AG09319 (cell line): ENCODE data around the gene KIAA1958.

Experiments
- DNase-seq: peaks from one replicate; pipeline ENCODE4 v3.0.0-alpha.2; 2010; ENCODE audit warnings: low read depth; ENCODE audit errors: extremely low read depth
- CTCF ChIP-seq: IDR thresholded peaks from 2 replicates; pipeline ENCODE4 v1.5.1; 2011; ENCODE audit warnings: low read depth, mild to moderate bottlenecking, inconsistent platforms, low read length, moderate library complexity

Gene KIAA1958

GRCh38 chr9:112599732-112600131, 113.1 kb downstream of the KIAA1958 start:
- no peak for TF ChIP-seq CTCF
- DNase-seq, result no peak

DNA sequence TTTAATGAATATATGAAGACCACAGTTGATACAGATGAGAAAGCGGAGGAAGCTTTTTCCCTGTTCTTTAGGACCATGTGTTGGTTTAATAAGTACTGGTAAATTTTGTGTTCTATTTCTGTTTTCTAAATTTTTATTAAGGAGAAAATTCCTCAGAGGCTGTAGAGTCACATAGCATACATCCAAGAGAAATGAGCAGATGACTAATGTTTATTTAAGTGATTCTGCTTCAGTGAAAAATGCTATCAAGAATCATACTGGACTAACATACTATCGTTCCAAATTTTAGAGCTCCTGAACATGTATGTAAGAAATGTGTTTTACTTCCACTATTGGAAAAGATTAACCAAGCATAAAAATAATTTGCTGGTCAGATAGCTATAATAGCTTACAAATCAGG, 115.0 kb downstream of the KIAA1958 start:
- DNase-seq, result no peak

GRCh38 chr9:112604790-112605189, 118.2 kb downstream of the KIAA1958 start:
- no peak for TF ChIP-seq CTCF
- no peak for DNase-seq

More for the DNA sequence above, 115.0 kb downstream of the KIAA1958 start:
- no peak for TF ChIP-seq CTCF

- TF ChIP-seq CTCF, result no peak
- DNase-seq, result no peak
These were observed 118.9 kb downstream of the KIAA1958 start for GRCh38 chr9:112605518-112605917.

GRCh38 chr9:112605963-112606699, 119.5 kb downstream of the KIAA1958 start:
- TF ChIP-seq CTCF, result no peak
- DNase-seq, result no peak

GRCh38 chr9:112608851-112609250, 122.2 kb downstream of the KIAA1958 start:
- TF ChIP-seq CTCF, result no peak
- no peak for DNase-seq

DNA sequence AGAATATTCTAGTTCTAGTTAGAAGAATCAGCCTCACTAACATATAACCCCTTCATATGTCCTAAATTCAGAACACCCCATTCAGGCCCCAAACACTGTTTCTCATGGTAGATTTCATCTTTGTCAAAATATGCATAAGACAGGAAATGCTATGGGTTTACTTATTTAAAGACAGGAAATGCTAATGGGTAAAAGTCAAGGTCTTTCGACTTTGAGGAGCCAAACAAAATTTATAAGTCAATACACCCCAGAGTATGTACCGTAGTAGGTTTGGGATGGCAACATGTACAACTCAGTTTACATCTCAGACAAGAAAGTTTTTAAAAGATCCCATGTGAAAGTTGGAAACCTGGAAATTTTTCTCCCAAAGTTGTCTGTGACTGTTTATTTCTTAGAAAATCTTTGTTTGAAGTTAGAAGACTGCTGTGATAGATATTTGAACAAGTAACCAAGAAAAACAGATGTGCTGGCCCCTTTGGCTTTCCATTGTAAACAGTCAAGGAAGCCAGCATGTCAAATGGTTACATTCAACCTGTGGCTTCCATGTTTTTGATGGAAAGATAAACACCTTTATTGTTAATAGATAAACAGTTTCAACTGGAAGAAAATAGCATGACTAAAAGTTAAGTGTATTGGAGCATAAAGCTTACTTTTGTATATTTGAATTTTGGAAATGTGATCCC, 129.1 kb downstream of the KIAA1958 start:
- no peak for TF ChIP-seq CTCF
- no peak for DNase-seq
